NCI-H146 treated with DMSO at 0.1 percent for 48 hours (cell line): ENCODE results near the gene ACADM.
"Not testable (repeated sequence)": the region's sequence is repeated elsewhere in the genome, so short reads cannot be mapped to it uniquely, and the experiment has no call there.

Experiments
- DNase-seq: peaks from one replicate; lab custom pipeline; 2025; ENCODE audit not compliant: unreplicated experiment; lab: John Stamatoyannopoulos, UW

Gene ACADM

GRCh38 chr1:75724472-75725022 lies at the start of gene ACADM:
TSS of gene ACADM (plus strand) at chr1:75724709. CDS start at chr1:75724788, 79 bp downstream.
- peak; percentile 82 for DNase-seq

DNA sequence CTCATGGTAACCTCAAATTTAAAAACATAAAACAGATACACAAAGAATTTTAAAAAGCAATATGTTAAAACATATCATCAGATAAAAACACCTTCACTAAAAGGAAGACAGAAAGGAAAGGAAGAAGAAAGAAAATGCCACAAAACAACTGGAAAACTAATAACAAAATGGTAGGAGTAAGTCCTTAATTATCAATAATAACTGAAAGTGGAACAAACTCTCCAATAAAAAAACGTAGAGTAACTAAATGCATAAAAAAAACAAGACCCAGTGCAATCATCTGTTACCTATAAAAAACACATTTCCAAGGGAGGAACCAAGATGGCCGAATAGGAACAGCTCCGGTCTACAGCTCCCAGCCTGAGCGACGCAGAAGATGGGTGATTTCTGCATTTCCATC lies 47.1 kb upstream of the ACADM start:
- peak; percentile 5 for DNase-seq

DNA sequence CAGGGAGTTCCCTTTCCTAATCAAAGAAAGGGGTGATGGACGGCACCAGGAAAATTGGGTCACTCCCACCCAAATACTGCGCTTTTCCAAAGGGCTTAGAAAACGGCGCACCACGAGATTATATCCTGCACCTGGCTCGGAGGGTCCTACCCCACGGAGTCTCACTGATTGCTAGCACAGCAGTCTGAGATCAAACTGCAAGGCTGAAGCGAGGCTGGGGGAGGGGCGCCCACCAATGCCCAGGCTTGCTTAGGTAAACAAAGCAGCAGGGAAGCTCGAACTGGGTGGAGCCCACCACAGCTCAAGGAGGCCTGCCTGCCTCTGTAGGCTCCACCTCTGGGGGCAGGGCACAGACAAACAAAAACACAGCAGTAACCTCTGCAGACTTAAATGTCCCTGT lies 46.5 kb upstream of the ACADM start:
- not testable (repeated sequence) for DNase-seq

DNA sequence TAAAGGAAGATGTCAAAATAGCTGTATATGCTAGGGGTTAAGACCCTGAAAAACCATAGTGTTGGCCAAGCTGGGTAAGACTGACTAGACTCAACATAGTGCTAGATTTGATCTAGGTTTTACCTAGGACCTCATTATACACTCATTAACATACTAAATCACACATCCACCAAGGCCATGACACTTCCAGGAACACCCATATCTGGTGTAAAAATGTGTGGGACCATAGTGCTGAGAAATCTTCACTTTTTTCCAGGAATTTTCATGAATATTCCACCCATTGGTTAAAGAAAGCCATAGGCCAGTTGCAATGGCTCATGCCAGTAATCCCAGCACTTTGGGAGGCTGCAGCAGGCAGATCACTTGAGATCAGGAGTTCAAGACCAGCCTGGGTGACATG lies 34.0 kb upstream of the ACADM start:
- no peak for DNase-seq

DNA sequence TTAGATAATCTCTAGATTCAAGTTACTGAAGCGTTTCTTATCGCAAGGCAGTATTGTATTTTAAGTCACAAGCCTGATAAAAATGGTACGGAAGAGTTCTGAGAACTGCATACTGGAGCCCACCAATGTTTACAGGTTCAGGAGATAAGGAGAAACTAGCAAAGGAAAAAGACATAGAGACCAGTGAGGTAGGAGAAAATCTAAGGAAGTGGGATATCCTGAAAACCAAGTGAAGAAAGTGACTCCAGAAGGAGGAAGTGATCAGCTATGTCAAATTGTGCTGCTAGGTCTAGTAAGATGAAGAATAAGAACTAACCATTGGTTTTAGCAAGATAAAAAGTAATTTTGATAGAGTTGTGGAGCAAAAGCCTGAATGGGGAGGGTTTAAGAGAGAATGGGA lies 31.0 kb upstream of the ACADM start:
- no peak for DNase-seq

GRCh38 chr1:75696000-75696399 lies 28.5 kb upstream of the ACADM start:
- DNase-seq: no peak

- no peak for DNase-seq
Measured at GRCh38 chr1:75707191-75707590, 17.3 kb upstream of the ACADM start.

- no peak for DNase-seq
Measured at GRCh38 chr1:75708910-75709309, 15.6 kb upstream of the ACADM start.

DNA sequence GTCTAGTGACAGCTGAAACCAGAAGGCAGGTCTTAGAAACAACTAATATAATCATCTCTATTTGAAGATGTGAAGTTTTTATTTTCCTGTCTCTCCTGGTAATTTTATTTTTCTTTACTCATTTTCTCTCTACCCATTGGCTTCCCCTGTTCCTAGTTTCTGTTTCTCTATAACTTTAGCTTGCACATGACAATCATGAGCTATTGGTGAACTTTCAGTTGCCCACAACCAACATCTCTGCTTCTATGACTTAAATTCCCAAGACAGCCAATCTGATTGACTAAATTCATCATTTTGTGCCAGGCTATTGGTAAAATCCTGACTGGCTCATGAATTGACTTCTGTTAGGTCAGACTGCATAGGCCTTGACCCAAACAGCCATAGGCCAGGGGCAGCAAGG lies 13.7 kb upstream of the ACADM start:
- DNase-seq: no peak

DNA sequence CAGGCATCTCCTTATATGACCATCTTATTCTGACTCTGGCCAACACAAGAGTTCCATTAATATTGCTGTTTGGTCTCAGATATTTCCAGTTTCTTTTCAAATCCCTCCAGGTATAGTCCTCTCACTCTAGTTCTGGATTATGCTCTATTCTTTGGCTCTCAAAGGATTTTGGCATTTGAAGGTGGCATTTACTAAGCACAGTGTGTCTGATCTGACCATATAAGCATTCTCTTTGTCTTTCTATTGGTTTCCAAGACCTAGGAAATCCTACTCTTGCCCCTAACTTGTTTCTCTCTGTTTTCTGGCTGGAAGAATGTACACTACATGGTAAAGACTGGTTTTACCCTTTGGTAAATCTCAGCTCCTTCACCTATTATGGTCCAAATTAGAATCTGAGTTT lies 12.7 kb upstream of the ACADM start:
- DNase-seq: no peak

GRCh38 chr1:75712306-75712705 lies 12.2 kb upstream of the ACADM start:
- DNase-seq: no peak

DNA sequence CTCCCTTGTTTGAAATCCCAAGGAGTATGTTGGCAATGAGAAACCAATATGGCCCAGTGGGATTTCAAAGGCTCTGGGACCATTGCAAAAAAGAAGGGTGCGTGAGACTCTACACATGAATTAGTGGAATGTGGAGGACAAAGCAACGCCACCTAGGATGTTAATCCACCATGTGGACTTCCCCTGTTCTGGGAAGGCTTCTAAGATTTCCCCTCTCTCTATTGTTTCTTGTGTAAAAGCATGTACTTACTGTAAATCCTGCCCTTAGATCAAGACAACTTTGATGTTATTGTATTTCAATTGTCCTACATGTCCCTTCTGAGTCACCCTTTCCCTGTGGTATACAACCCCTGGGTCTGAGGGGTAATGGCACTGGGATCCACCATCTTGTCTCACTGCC lies 4.7 kb upstream of the ACADM start:
- no peak for DNase-seq

DNA sequence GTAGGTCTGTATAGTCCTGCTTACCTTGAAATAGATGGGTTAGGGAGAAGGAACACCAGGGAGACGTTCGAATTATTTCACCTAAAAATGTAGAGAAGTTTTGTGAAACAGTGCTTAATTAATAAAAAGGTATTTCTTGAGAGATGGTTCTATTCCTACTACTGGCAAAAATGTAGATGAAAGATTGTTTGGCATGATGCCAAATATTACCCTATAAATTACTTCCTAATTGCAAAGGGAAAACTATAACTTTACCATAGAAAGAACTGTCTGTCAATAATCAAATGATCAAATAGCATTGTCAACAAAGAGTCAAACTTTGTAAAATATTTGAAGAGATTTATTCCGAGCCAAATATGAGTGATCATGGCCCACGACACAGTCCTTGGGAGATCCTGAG lies 4.2 kb upstream of the ACADM start:
- no peak for DNase-seq

DNA sequence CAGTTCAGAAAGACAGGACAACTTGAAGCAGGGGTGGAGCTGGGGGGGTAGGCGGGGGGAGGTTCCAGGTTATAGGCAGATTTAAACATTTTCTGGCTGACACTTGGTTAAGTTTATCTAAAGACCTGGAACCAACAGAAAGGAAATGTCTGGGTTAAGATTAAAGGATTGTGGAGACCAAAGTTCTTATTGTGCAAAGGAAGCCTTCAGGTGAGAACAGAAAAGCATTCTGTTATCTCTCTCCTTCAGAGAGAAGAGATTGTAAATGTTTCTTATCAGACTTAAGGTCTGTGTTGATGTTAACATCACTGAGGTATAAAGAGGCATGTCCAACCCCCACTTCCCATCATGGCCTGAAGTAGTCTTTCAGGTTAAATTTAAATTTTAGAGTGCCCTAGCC lies 3.7 kb upstream of the ACADM start:
- no peak for DNase-seq

- DNase-seq: not testable (repeated sequence)
Measured at GRCh38 chr1:75722246-75722645, 2.3 kb upstream of the ACADM start.

DNA sequence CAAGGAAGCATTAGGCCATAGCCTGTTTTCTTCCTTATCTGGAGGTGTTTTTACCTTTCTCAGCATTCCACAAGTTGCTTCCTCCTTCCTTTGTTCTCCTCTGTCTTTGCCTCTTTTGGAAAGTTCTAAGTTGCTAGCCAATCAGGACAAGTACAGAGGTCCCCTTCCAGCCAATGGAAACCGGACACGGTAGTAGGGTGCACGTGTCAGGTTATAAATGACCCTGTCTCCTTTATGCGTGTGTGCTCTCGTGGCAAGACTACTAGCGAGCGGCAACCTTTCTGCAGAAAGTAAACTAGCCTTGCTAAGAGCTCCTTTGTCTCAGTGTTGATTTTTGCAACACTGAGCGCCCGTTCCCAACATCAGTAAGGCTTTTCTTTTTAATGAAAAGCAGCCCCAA lies 1.5 kb upstream of the ACADM start:
- no peak for DNase-seq

DNA sequence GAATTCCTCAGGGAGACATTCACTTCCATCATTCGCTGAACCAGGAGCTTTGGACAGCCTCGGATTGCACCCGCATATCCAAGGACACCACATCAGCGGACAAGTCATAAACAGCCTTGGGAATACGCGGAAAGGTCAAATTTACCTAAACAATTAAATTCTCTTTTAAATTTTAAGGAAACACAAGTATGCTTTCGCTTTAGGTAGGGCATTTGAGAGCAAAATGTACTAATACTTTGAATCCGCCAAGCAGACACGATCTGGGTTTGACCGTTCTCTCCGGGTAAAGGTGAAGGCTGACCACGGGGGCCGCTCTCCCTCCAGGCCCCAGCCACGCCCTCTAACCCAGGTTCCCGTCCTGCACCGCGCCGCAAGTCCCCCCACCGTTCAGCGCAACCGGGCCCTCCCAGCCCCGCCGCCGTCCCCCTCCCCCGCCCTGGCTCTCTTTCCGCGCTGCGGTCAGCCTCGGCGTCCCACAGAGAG lies 479 bp upstream of the ACADM start:
- DNase-seq: peak; percentile 82

DNA sequence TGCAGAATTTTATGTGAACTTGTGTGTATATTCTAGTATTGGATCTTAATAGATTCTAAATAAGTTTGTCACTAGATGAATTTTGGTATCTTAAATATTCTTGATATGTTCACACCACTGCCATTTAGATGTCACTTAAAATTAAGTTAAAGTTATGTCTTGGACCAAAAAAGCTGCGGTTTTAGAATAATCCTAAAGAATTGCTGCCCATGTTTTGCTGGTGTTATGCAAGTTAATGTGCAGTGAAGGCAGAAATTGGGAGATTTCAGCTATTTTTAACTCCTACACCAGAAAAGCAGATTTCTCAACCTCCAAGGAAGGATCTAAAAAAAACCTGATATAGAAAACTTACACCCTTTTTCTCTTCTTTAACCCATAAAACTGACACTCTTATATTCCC lies 757 bp downstream of the ACADM start:
- no peak for DNase-seq

- DNase-seq: no peak
Measured at GRCh38 chr1:75725861-75726361, 1.4 kb downstream of the ACADM start.

DNA sequence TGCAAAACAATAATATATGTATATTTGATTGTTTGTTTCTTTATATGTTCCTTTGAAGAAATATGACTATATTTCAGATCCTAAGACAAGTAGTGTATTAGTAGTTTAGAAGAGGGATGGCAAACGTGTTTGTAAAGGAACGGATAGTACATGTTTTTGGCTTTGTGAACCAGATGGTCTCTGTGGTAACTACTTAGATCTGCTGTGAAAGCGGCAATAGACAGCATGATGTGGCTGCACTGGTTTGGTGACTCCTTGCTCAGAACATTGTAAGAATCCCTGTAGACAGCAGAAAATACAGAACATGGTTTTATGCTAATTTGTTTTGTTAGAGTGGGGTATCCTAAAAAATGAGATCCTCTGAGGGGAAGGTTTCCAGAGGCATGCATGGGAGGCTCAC lies 3.1 kb downstream of the ACADM start:
- no peak for DNase-seq

DNA sequence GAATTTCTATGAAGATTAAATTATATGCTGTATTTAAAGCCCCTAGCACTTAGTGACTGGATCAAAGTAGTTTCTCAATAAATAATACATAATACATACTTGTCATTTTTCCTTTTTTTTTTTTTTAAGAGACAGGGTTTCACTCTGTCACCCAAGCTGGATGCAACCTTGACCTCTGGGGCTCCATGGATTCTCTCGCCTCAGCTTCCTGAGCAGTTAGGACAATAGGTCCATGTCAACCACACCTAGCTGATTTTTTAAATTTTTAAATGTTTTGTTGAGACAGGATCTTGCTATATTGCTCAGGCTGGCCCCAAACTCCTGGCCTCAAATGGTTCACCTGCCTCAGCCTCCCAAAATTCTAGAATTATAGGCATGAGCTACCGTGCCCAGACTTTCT lies 5.9 kb downstream of the ACADM start:
- DNase-seq: no peak

GRCh38 chr1:75731881-75732280 lies 7.4 kb downstream of the ACADM start:
- no peak for DNase-seq

DNA sequence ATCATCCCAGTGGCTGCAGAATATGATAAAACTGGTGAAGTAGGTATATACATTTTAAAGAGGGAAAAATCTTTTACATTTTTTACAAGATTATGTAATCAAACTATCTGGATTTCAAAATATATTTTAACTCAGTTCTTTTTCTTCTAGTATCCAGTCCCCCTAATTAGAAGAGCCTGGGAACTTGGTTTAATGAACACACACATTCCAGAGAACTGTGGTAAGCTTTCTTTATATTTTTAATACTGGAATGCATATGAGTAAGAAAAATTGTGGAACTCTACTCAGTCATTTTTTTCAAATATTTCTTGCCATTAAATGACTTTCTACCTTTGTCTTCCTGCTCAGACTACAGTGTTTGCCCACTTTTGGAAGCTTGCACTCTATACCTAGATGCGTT lies 8.2 kb downstream of the ACADM start:
- no peak for DNase-seq
